Activated CD4-positive, alpha-beta T cell treated with anti-CD3 and anti-CD28 coated beads, Interleukin-2, Interleukin-4, amounts not matched to agents 100 ng/mL and 50 ng/mL, durations not matched to agents 16 hours and 8 hours (primary cell): ENCODE data around the gene TMTC3.

Experiments used
- DNase-seq: peaks from one replicate; pipeline ENCODE4 v3.0.0-alpha.2; 2020; ENCODE audit warnings: low spot score

TMTC3 gene

GRCh38 chr12:88227263-88227662 lies 85.2 kb downstream of the TMTC3 start:
- DNase-seq = no peak

GRCh38 chr12:88227871-88228270 lies 85.8 kb downstream of the TMTC3 start:
- no peak for DNase-seq

- DNase-seq = no peak
Observed at GRCh38 chr12:88228720-88229119, 86.6 kb downstream of the TMTC3 start.

GRCh38 chr12:88230271-88230670 lies 88.2 kb downstream of the TMTC3 start:
- no peak for DNase-seq

- DNase-seq = peak; percentile 81
Observed at GRCh38 chr12:88235183-88235833, 93.2 kb downstream of the TMTC3 start.

- peak; percentile 72 for DNase-seq
Observed at GRCh38 chr12:88237954-88238353, 95.8 kb downstream of the TMTC3 start.

GRCh38 chr12:88238406-88238805 lies 96.3 kb downstream of the TMTC3 start:
- no peak for DNase-seq

GRCh38 chr12:88241862-88242570 lies 99.9 kb downstream of the TMTC3 start:
- DNase-seq = peak; percentile 86

- DNase-seq = no peak
Observed at GRCh38 chr12:88242571-88242925, 100.4 kb downstream of the TMTC3 start.

- DNase-seq = no peak
Observed at GRCh38 chr12:88242939-88243338, 100.8 kb downstream of the TMTC3 start.

GRCh38 chr12:88243982-88244381 lies 101.9 kb downstream of the TMTC3 start:
- DNase-seq = no peak

GRCh38 chr12:88245905-88246304 lies 103.8 kb downstream of the TMTC3 start:
- no peak for DNase-seq

- DNase-seq = no peak
Observed at GRCh38 chr12:88247241-88247643, 105.1 kb downstream of the TMTC3 start.

GRCh38 chr12:88248606-88249005 lies 106.5 kb downstream of the TMTC3 start:
- no peak for DNase-seq
